ENCODE measurements around the gene WNT4.

Gene WNT4

GRCh38 chr1:22143065-22144033, at the start of gene WNT4:
WNT4 (minus strand) TSS chr1:22143097; CDS start chr1:22142922, 175 bp downstream.
- DNase-seq (ENCODE audit: low read depth in 2 of 2, low spot score in 1 of 2): no peak

DNA sequence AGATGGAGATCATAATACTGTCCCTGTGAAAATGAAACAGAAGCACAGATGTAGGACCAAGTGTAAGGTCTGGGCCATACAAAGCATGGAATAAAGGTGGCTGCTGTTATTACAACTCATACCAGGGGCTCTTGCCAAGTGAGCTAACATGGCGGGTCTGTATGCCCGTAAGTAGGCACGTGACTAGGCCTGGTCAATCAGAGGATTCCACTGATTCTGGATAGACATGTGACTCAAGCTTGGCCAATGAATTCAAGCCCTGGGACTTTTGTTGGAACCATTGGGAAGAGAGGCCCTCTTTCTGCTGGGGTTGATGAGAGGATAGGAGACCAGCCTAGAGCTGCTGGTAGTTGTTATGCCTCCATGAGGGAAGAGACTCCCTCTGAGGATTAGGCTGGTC, 47.8 kb upstream of the WNT4 start:
- DNase-seq (ENCODE audit: low read depth in 2 of 2, low spot score in 1 of 2): no peak

- DNase-seq (ENCODE audit: low read depth in 2 of 2, low spot score in 1 of 2): no peak
Measured at GRCh38 chr1:22190251-22190650, 47.4 kb upstream of the WNT4 start.

DNA sequence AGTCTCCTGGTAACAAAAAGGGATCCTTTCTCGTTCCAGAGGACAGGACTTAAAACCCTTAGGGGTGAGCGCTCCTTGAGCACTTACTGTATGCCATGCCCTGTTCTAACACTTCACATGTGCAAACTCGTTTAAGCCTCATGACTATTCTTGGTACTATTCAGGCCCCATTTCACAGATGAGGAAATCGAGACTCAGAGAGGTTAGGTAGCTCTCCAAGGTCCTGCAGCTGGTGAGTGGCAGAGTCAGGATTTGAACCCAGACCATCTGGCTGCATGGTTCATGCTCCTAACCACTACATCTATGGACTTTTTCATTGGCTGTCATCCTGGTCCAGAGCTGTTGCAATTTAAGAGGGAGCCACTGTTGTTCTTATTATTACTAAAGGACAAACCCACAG, 46.7 kb upstream of the WNT4 start:
- DNase-seq (ENCODE audit: low read depth in 2 of 2, low spot score in 1 of 2): no peak

- DNase-seq (ENCODE audit: low read depth in 2 of 2, low spot score in 1 of 2): no peak
Measured at GRCh38 chr1:22188914-22189313, 46.0 kb upstream of the WNT4 start.

DNA sequence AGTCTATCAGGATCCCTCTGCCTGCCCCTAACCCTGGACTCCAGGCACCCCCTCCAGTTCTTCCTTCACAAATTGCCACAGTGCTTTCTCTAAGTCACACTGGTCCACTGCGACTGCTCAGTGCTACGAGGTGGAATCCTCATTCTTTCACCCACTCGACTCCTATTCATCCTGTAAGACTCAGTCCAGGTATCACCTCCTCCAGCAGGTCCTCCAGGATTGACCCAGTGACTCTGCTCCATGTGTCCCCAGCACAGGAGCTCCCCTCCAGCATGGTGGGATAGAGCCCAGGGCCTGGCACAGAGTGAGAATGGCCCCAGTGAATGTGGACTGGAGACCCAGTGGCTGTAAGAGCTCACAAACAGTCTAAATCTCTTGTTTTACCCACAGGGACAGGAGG, 45.5 kb upstream of the WNT4 start:
- DNase-seq (ENCODE audit: low read depth in 2 of 2, low spot score in 1 of 2): no peak

DNA sequence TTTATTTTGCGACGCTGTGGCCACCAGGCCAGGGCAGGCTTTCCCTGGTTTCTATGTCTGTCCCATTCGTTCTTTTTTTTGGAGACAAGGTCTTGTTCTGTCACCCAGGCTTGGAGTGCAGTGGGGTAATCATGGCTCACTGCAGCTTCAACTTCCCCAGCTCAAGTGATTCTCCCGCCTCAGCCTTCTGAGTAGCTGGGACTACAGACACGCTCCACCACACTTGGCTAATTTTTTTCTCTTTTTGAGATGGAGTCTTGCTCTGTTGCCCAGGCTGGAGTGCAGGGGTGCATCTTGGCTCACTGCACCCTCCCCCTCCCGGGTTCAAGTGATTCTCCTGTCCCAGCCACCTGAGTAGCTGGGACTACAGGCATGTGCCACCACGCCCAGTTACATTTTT, 43.4 kb upstream of the WNT4 start:
- no peak for DNase-seq (ENCODE audit: low read depth in 2 of 2, low spot score in 1 of 2)

- DNase-seq (ENCODE audit: low read depth in 2 of 2, low spot score in 1 of 2): no peak
Measured at GRCh38 chr1:22184892-22185612, 42.2 kb upstream of the WNT4 start.

GRCh38 chr1:22184454-22184853, 41.6 kb upstream of the WNT4 start:
- no peak for DNase-seq (ENCODE audit: low read depth in 2 of 2, low spot score in 1 of 2)

DNA sequence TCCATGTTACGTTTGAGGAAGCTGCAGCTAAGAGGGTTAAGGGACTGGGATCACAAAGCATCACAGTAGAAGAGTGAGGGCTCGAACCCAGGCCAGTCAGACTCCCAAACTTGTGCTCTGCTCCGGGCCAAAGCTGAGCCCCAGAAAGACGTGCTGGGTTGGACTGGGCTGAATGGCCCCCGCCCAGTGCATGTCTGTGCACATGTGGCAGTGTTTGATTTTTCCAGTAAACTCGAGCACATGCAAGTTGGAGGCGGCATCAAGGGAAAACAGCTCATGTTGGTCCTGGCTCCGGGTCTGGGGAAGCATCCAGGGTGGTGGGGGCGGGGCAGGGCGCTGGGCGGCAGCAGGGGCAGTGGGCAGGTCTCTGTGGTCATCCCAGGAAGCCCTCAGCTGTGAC, 39.8 kb upstream of the WNT4 start:
- no peak for DNase-seq (ENCODE audit: low read depth in 2 of 2, low spot score in 1 of 2)

DNA sequence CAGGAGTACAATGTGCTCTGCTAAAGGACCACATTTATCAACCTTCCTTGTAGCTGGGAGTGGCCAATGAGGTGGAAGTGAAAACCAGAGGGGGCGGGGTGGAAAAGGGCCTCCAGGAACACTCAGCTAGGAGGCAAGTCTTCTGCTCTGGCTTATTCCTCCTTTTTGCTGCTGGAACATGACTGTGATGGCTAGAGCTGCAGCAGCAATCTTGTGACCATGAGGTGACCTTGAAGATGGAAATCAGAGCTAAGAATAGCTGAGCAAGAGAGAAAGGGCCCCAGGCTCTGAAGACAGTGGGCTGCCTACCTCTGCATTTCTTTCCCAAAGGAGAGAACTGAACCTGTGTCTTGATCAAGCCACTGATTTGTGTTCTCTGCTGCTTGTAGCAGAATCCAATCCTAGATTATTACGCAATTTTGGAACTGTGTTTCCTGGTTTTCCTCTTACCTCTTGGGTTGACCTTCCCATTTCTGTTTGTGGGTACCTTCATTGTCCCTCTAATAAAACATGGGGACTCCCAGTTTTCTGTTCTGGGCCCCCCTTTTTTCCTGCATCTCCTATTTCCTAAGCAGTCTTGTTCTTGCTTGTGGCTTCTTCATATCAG, 36.4 kb upstream of the WNT4 start:
- no peak for DNase-seq (ENCODE audit: low read depth in 2 of 2, low spot score in 1 of 2)

GRCh38 chr1:22177354-22178003, 34.6 kb upstream of the WNT4 start:
- no peak for DNase-seq (ENCODE audit: low read depth in 2 of 2, low spot score in 1 of 2)

DNA sequence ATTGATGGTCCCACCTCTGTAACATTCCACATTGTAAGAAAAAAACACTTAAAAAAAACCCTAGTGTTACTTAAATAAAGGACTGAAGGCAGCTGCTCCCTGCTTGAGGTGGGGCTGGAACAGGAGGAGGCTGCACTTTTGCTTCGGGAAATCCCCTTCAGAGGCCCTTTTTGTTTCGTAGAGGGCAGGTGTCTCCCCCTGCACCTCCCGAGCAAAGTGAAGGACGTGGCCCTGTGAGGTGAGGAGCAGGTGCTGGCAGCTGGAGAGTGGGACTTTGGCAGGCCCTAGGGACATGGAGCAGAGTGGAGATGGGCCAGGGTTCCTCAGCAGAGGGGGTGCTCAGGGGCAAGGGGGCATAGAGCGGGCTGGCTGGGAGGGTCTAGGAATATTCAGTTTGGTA, 33.4 kb upstream of the WNT4 start:
- DNase-seq (ENCODE audit: low read depth in 2 of 2, low spot score in 1 of 2): no peak

DNA sequence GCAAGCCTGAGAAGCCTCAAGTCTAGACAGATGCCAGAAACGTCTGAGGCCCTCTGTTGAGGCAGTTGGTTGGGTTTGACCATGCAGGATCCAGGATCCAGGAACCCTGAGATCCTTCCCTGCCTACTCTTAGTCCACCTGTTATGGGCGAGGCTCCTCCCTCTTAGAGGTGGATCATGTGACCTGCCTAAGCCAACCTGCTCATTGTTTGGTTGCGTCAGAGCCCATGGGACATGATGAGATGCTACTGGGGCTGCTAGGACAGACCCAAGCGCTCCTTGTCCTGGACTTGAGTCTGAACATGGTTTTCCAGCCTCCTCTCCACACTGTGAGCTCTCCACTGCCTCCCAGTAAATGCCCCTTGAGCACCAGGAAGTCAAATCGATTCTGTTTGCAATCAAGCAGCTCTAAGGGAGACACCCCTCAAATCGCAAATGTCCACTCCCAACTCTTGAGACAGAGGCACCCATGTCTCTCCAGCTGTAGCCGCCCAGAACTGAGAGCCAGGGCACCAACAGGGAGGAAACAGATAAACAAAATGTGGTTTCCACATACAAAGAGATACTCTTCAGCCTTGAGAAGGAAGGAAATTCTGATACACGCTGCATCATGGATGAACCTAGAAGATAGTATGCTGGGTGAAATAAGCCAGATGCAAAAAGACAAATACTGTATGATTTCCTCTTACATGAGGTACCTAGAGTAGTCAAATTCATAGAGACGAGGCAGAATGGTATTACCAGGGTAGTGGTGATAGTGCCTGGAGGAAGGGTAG, 31.7 kb upstream of the WNT4 start:
- DNase-seq (ENCODE audit: low read depth in 2 of 2, low spot score in 1 of 2): no peak

DNA sequence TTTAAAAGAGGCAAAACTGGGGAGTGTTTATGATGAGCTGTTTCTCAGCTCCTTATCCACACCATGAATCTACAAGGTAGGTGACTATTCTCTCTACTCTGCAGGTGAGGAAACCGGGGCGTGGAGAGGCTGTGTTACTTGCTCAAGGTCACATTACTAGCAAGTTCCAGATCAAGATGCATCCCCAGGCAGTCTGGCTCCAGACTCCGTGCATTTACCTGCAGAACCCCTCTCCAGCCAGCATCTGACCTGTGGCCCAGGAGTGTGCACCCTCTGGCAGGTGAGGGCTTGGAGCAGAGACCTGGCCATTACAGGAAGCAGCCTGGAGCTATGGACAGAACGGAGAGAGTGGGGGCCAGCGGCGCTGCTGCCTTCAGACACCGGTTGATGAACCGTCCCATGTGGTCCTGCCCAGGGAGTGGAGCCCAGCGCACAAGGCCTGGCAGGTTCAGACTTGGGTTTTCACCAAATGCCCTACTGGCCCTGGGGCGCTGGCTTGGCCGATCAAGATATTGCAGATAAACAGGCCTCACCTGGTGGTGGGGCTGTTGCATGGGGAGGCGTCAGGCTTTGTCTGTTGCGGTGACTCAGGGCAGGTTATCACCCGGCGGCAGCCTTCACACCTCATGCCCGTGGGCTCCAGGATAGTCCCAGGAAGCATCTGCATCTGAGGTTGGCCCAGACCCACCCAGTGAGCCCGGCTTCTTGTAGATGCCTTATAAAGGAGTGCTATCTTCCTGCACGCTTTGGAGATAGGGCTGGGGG, 29.2 kb upstream of the WNT4 start:
- no peak for DNase-seq (ENCODE audit: low read depth in 2 of 2, low spot score in 1 of 2)

GRCh38 chr1:22169816-22170215, 26.9 kb upstream of the WNT4 start:
- no peak for DNase-seq (ENCODE audit: low read depth in 2 of 2, low spot score in 1 of 2)

- DNase-seq (ENCODE audit: low read depth in 2 of 2, low spot score in 1 of 2): no peak
Measured at GRCh38 chr1:22168412-22168973, 25.6 kb upstream of the WNT4 start.

DNA sequence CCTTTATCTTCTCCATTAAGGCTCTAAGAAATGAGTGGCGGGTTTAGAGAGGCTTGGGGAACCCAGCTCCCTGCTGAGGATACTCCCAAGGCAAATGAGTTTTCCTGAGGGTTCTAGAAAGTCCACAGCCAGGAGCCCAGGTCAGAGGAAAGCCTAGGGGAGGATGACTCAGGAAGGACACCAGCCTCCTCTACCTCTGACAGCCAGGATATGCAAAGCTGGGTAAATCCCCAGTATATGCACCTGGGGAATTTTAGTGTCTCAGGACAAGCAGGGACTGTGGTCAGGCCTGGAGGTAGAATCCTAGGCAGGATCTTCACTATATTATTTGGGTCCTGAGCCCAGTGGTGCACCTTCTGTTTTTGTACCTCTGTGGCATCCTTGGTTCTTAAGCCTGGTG, 23.5 kb upstream of the WNT4 start:
- no peak for DNase-seq (ENCODE audit: low read depth in 2 of 2, low spot score in 1 of 2)

Data from stimulated activated CD8-positive, alpha-beta memory T cell treated with anti-CD3 and anti-CD28 coated beads, Interleukin-4, amount 100 ng/mL, for 1 hour (primary cell).